ENCODE data around the gene GPR146.
A peak's percentile ranks its signal among the peaks of the same experiment; 100 is the strongest.

Gene GPR146

GRCh38 chr7:1054438-1054837 is 10.1 kb downstream of the GPR146 start:
- Histone ChIP-seq H3K27me3 (no peaks in the 10 kb centered on the region), H3K27ac (peak overlapping the region in 1 of 2 donors; percentile 62), H3K4me3 (no peak overlapping the region), H3K4me1 (peaks cover 0 to 42% (median 18%) of the 10 kb centered on the region in 4 donors), H3K36me3 (peaks cover 0 to 13% (median 0%) of the 10 kb centered on the region in 3 donors), H3K9me3 (no peaks in the 10 kb centered on the region)
- no peak for DNase-seq
- TF ChIP-seq CTCF (IDR thresholded peaks at IDR 0.05), result no peak
- intact Hi-C loops (cut with DNase I; ENCODE audit: low total_unique reads), result no loop called here

- H3K36me3 ChIP-seq, result peaks cover 0 to 13% (median 0%) of the 10 kb centered on the region in 3 donors
- H3K27ac ChIP-seq, result peak overlapping the region in 1 of 2 donors; percentile 62
- intact Hi-C loops (cut with DNase I; ENCODE audit: low total_unique reads), result no loop called here
- peaks cover 0 to 43% (median 20%) of the 10 kb centered on the region in 4 donors for H3K4me1 ChIP-seq
- DNase-seq, result peak; percentile 65 to 83
- TF ChIP-seq CTCF (IDR thresholded peaks at IDR 0.05), result no peak
- H3K9me3 ChIP-seq, result no peaks in the 10 kb centered on the region
- peak overlapping the region; percentile 25 to 35 for H3K4me3 ChIP-seq
- no peaks in the 10 kb centered on the region for H3K27me3 ChIP-seq
These were observed 10.6 kb downstream of the GPR146 start for GRCh38 chr7:1054861-1055450.

- Histone ChIP-seq H3K36me3 (peaks cover 0 to 13% (median 0%) of the 10 kb centered on the region in 3 donors), H3K4me3 (peak overlapping the region; percentile 25 to 35), H3K4me1 (peaks cover 0 to 49% (median 24%) of the 10 kb centered on the region in 4 donors), H3K9me3 (no peaks in the 10 kb centered on the region), H3K27ac (peak overlapping the region in 1 of 2 donors; percentile 62), H3K27me3 (no peaks in the 10 kb centered on the region)
- intact Hi-C loops (cut with DNase I; ENCODE audit: low total_unique reads), result no loop called here
- no peak for DNase-seq
- no peak for TF ChIP-seq CTCF (IDR thresholded peaks at IDR 0.05)
These were observed 11.2 kb downstream of the GPR146 start for GRCh38 chr7:1055491-1055955.

GRCh38 chr7:1055956-1056784 is 11.8 kb downstream of the GPR146 start:
- no peak for TF ChIP-seq CTCF (IDR thresholded peaks at IDR 0.05)
- H3K4me1 ChIP-seq, result peaks cover 0 to 55% (median 27%) of the 10 kb centered on the region in 4 donors
- peaks cover 0 to 13% (median 0%) of the 10 kb centered on the region in 3 donors for H3K36me3 ChIP-seq
- H3K27ac ChIP-seq, result no peak overlapping the region
- DNase-seq, result no peak
- H3K9me3 ChIP-seq, result no peaks in the 10 kb centered on the region
- intact Hi-C loops (cut with DNase I; ENCODE audit: low total_unique reads), result no loop called here
- no peaks in the 10 kb centered on the region for H3K27me3 ChIP-seq
- peak overlapping the region; percentile 25 to 35 for H3K4me3 ChIP-seq

GRCh38 chr7:1056785-1057410 is 12.6 kb downstream of the GPR146 start:
- intact Hi-C loops (cut with DNase I; ENCODE audit: low total_unique reads), result no loop called here
- peaks cover 0 to 13% (median 0%) of the 10 kb centered on the region in 3 donors for H3K36me3 ChIP-seq
- no peaks in the 10 kb centered on the region for H3K27me3 ChIP-seq
- no peak for DNase-seq
- no peak overlapping the region for H3K27ac ChIP-seq
- TF ChIP-seq CTCF (IDR thresholded peaks at IDR 0.05), result no peak
- no peak overlapping the region for H3K4me3 ChIP-seq
- peaks cover 0 to 48% (median 26%) of the 10 kb centered on the region in 4 donors for H3K4me1 ChIP-seq
- H3K9me3 ChIP-seq, result no peaks in the 10 kb centered on the region
